Sigmoid colon (tissue), 4 donors: ENCODE results near the gene CLDN6.

Experiments used
- EP300 ChIP-seq, 4 donors: sonication (generic); formaldehyde crosslinking; IDR thresholded peaks; one replicate each; pipeline ENCODE4 v1.6.1; 2017; ENCODE audit warnings: antibody characterized with exemption in 4 of 4
- POLR2A ChIP-seq, 2 donors: fragments of 450-650 bp; IDR thresholded peaks; one replicate each; pipeline ENCODE4 v1.6.1; 2016; ENCODE audit warnings: antibody characterized with exemption in 2 of 2, mild to moderate bottlenecking in 2 of 2, moderate library complexity in 2 of 2
- POLR2AphosphoS5 ChIP-seq, 4 donors: sonication (generic); formaldehyde crosslinking; IDR thresholded peaks; one replicate each; pipeline ENCODE4 v1.6.1; 2017; ENCODE audit warnings: antibody characterized with exemption in 4 of 4
- TF ChIP-seq, protein P1 (sequence below), 4 experiments: fragments of 450-650 bp in 3 of 4; fragments of 200-600 bp in 1 of 4; IDR thresholded peaks; one replicate each; pipeline ENCODE4 v1.5.1; 2016 to 2019; ENCODE audit warnings: antibody characterized with exemption in 4 of 4, mild to moderate bottlenecking in 3 of 4, moderate library complexity in 2 of 4

GRCh38 chr16:3060339-3061127 is 42.5 kb upstream of the CLDN6 start:
- TF ChIP-seq POLR2A (IDR thresholded peaks at IDR 0.05) (no peak), POLR2AphosphoS5 (IDR thresholded peaks at IDR 0.05) (no peak), EP300 (IDR thresholded peaks at IDR 0.05) (no peak)
- TF ChIP-seq, protein P1, sequence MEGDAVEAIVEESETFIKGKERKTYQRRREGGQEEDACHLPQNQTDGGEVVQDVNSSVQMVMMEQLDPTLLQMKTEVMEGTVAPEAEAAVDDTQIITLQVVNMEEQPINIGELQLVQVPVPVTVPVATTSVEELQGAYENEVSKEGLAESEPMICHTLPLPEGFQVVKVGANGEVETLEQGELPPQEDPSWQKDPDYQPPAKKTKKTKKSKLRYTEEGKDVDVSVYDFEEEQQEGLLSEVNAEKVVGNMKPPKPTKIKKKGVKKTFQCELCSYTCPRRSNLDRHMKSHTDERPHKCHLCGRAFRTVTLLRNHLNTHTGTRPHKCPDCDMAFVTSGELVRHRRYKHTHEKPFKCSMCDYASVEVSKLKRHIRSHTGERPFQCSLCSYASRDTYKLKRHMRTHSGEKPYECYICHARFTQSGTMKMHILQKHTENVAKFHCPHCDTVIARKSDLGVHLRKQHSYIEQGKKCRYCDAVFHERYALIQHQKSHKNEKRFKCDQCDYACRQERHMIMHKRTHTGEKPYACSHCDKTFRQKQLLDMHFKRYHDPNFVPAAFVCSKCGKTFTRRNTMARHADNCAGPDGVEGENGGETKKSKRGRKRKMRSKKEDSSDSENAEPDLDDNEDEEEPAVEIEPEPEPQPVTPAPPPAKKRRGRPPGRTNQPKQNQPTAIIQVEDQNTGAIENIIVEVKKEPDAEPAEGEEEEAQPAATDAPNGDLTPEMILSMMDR (IDR thresholded peaks at IDR 0.05) = no peak
